Activated CD4-positive, CD25-positive, alpha-beta regulatory T cell (primary cell): Measurements from ENCODE around the gene POGK.
"Not testable (repeated sequence)": the region's sequence is repeated elsewhere in the genome, so short reads cannot be mapped to it uniquely, and the experiment has no call there.

Source experiments
- DNase-seq, 4 experiments: peaks; one replicate each; lab custom pipeline; 2025; lab: John Stamatoyannopoulos, UW

The POGK gene, protein sequence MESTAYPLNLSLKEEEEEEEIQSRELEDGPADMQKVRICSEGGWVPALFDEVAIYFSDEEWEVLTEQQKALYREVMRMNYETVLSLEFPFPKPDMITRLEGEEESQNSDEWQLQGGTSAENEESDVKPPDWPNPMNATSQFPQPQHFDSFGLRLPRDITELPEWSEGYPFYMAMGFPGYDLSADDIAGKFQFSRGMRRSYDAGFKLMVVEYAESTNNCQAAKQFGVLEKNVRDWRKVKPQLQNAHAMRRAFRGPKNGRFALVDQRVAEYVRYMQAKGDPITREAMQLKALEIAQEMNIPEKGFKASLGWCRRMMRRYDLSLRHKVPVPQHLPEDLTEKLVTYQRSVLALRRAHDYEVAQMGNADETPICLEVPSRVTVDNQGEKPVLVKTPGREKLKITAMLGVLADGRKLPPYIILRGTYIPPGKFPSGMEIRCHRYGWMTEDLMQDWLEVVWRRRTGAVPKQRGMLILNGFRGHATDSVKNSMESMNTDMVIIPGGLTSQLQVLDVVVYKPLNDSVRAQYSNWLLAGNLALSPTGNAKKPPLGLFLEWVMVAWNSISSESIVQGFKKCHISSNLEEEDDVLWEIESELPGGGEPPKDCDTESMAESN

DNA sequence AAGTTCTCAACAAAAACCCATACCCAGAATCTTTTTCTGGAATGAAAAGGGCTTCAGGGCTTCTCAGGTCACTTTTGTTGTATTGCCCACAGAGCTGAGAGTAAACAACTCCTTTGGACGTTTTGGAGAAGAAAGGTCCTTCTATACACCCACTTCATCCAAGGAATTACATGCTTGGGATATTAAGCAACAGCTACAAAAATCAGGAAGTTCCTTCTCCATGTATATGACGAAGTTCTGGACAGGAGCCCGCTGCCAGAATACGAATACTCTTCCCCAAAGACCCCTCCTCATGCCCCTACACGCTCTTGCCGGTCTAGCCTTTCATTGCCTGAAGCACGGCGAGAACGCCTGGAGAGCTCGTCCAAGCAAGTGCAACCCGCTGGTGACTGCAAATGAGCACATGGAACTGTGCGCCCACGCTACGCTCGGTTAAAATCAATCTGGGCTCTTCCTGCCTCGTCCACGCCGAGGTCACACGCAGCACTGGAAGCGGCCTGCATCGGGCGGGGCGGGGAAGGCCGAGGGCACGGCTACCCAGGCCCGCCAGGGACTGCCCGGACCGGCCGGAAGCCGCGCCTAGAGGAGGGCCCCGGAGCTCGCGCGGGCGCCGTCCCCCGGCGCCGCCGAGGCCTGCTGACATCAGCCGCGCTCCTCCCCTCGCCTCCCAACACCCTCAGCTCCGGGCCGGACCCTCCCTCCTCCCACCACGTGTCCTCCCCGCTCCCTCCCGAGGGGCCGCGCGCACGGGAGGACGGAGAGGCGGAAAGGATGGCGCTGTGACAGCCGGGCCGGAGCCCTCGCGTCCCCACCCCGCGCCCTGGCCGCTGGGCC, at the start of gene POGK:
Gene POGK, plus strand, starts transcription at position 710 of the 834 bp plus-strand sequence. CDS start 1,482 bp downstream, outside the sequence.
- peak; percentile 55 to 69 (median 58) for DNase-seq

DNA sequence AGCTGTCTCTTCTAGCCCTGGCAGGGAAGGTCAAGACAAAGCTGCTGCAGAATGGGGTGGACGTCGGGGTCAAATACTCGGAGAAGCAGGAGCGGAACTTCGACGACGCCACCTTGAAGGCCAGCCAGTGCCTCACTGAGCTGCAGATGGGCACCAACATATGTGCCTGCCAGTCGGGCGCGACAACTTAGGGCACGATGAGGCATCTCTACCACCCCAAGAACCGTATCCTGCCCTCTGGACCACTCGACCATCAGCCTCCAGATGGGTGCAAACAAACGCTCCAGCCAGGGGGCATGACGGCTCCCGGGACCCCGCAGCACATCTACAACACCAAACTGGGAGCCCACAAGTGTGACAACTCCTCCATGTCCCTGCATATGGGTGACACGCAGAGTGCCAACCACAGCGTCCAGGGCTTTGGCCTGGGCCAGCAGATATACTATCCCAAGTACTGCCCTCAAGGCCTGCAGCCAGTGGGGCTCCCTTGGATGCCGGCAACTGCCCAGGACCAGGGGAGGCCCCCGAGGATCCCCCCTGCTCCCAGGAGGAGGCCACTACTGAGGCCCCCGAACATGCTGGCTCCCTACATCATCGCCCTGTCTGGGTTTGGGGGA, 42.5 kb upstream of the POGK start:
- no peak for DNase-seq

DNA sequence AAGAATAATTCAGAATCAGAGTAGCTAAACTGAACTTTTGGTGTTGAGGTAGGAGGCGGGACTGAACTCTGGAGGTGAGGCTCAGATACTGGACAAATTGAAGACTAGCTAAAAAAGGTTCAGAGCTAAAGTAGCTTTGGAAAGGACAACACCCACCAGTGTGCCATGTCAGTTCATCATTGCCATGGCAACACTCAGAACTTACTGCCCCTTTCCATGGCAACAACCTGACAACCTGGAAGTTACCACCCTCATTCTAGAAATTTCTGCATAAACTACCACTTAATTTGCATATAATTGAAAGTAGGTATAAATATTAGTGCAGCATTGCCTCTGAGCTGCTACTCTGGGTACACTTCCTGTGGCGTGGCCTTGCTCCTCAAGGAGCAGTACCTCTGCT, 30.3 kb upstream of the POGK start:
- DNase-seq: no peak

DNA sequence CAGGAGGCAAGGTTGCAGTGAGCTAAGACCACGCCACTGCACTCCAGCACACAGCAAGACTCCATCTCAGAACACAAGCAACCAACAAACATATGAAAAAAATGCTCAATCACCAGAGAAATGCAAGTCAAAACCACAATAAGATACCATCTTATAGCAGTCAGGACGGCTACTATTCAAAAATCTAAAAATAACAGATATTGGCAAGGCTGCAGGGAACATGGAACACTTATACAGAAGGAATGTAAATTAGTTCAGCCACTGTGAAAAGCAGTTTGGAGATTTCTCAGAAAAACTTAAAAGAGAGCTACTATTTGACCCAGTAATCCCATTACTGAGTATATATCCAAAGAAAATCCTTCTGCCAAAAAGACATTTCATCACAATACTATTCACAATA, 27.6 kb upstream of the POGK start:
- DNase-seq: no peak

DNA sequence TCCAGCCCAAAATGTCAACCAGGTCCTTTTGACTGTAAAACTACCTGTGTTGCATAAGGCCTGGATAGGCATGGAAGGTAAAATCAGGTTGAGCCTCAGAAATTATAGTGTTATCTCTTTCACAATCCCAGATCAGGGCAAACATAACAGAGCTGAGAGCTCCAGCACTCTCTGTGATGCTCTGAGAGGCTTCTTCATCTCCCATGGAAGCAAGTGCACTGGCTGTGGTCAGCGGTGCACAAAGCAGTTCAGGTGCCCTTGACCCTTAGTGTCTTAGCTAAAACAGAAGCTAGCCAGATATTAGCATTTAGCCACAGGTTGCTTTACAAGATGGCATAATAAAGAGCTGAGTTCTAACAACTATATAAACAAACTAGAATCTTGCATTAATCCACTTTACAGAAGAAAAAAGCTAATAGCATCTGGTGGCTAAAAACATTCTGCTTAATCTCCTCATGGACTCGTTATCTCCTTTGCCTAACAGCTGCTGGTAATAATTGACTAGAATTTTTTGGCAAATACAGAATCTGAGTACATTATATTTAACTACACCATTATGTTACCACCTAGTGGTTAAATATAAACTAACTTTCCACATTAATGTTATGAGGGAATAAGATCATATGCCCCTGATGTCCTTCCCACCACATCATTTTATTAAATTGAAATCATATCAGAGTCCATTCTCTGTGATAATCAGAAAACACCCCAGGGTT, 25.6 kb upstream of the POGK start:
- DNase-seq: no peak

DNA sequence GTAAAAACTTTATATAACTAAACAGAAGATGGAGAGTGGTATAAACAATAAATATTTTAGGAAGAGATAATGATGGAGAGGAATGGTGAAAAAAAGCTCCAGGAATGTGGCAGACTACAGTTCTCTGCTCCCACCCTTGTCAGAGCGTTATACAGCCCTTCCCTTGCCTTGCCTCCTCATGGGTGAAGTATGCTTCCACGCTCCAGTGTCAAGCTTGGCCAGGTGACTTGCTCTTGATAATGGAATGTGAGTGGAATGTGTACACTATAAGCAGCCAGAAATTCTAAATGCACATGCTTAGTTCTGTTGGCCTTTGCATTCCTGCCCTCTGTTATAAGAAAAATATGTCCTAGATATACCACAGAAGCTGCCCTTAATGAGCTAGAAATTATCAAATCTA, 24.7 kb upstream of the POGK start:
- no peak for DNase-seq

DNA sequence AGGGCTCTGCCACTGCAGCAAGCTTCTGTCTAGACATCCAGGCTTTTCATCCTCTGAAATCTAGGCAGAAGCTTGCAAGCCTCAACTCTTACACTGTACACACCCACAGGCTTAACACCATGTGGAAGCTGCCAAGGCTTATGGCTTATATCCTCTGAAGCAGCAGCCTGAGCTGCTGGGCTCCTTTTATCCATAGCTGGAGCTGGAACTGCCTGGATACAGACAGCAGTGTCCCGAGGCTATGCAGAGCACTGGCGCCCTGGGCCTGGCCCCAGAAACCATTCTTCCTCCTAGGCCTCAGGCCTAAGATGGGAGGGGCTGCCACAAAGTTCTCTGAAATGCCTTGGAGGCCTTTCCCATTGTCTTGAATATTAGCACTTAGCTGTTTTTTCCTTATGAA, 19.3 kb upstream of the POGK start:
- no peak for DNase-seq

DNA sequence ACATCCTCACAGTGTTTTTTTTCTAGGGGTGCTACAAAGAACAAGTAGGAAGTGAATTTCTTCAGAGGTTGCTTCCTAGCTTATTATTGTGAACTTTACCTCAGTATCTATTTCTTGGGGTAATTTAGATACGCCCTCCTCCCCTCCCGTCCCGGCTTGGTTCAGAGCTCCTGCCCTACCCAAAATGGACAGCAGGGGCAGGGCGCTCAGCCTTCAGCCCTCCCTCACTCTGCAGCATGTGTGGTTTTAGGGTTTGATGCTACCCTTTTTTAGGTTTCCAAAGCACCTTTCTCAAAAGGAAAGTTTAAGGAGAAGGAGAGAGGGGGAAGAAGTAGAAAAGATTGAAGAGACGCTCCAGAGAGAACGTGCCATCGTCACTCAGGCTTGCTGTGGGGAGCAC, 16.9 kb upstream of the POGK start:
- DNase-seq: no peak

DNA sequence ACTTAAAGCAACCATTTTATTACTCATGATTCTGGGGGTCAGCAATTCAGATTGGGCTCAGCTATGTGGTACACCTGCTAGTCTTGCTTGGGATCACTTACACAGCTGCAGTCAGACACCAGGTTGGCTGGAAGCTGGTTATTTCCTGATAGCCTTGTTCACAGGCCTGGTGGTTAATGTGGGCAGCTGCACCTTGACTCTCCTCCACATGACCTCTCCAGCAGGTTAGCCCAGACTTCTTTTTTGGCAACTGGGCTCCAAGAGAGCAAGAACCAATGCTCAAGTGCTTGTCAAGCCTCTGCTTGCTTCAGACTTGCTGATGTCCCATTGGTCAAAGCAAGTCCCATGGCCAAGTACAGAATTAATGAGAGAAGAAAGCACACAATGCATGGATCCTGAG, 11.8 kb upstream of the POGK start:
- DNase-seq: no peak

DNA sequence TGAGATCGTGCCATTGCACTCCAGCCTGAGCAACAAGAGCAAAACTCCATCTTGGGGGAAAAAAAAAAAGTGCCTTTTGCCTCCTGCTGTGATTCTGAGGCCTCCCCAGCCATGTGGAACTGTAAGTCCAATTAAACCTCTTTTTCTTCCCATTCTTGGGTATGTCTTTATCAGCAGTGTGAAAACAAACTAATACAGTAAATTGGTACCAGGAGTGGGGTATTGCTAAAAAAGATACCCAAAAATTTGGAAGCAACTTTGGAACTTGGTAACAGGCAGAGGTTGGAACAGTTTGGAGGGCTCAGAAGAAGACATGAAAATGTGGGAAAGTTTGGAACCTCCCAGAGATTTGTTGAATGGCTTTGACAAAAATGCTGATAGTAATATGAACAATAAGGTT, 9.5 kb upstream of the POGK start:
- not testable (repeated sequence) for DNase-seq

DNA sequence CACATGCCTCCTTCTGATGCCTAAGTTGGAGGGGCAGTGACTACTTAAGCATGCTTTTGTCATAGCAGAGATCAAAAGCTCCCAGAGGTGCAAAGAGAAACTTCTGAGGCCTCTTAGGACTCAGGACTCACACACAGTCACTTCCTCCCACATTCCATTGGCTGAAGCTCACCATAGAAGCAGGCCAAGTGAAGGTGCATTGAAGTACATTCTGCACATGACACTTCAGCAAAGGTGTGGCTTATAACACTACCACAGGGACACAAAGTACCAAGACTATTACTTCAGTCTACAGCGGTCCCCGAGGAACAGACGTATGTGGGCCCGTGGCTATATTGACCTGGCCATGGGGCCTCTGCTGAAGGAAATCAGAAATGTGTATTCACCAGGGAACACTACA, 2.5 kb upstream of the POGK start:
- DNase-seq: no peak

DNA sequence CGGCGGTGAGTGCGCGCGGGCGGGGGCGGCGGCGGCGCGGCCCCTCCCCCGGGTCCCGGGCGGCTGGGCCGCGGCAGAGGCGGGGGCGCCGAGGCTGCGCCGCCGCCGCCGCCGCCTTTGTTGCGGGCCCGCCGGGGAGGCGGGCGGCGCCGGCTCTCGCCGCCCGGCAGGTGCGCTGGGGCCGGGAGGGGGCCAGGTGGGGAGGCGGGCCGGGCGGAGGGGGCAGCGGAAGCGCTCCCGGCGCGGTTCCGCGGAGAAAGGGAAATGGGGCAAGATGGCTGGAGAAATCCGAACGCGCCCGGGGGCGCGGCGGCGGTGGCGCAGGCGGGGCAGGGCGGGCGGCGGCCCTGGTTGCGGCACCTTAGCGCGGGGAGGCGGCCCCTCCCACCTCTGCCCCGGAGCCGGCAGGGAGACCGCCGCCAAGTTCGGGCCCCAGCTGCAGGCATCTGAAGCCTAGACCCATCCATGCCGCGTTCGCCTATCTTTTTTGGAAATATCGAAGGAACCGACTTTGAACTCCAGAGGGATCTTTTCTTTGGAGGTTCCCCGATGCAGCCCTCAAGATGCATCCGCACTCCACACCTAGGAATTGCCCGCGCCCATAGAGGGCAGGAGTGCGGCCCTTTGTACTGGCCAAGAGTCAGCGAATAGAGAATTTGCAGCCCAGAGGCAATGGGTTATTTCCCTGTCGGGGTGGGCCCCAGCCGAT, 479 bp downstream of the POGK start:
- peak; percentile 23 to 36 (median 30) for DNase-seq

DNA sequence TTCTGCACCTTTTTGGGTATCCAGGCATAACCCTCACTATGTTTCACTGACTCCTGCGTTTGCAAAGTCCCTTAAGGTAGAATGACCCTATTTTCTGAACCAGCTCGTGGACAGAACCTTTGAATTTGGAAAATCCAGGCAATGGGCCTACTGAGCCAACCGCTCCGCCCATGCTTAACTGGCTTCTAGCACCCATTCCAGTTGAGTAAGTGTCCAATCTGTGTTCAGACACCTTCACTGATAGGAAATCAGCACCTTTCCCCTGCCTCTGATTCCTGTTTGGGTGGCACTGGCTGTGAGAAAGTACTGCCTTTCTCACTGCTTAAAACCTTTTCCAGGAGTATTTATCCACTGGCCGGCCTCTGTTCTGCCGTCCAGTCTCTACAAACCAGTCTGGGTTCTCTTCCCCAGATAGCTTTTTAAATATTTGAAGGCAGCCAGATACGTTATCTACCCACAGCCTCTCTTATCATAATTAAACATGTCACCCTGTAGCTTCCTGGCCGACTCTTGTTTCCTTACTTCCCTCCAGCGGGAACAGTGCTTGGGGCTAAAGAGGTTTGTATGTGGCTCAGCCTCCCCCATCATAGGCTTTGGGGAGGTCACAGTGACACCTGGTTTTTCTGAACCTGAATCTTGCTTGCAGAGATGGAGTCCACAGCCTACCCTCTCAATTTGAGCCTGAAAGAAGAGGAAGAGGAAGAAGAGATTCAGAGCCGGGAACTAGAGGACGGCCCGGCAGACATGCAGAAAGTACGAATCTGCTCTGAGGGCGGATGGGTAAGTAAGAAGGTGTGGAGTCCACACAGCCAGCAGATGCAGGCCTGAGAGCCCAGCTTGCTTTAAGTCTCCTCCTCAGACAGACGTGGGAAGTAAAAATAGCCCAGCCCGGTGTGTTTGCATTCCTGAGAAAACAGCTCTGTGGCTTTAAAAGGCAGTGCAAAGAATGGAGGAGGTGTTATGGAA, 1.3 kb downstream of the POGK start:
- DNase-seq: no peak

DNA sequence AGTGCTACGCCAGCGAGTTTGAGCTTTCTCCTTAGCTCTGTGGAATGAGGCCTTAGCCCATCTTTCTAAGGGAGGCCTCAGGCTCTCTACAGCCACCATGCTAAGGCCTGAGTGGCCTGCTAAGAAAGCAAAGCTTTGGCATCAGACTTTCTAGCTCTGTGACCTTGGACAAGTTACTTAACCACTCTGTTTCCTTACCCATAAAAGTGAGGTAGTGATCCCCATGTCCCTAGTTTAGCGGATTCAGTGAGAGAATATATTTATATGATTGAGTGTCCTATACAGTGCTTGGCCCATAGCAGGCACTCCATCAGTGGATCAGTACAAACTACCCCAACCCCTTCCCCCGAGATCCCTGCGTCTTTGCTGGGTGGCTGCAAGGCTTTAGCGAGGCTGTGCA, 4.0 kb downstream of the POGK start:
- DNase-seq: no peak

DNA sequence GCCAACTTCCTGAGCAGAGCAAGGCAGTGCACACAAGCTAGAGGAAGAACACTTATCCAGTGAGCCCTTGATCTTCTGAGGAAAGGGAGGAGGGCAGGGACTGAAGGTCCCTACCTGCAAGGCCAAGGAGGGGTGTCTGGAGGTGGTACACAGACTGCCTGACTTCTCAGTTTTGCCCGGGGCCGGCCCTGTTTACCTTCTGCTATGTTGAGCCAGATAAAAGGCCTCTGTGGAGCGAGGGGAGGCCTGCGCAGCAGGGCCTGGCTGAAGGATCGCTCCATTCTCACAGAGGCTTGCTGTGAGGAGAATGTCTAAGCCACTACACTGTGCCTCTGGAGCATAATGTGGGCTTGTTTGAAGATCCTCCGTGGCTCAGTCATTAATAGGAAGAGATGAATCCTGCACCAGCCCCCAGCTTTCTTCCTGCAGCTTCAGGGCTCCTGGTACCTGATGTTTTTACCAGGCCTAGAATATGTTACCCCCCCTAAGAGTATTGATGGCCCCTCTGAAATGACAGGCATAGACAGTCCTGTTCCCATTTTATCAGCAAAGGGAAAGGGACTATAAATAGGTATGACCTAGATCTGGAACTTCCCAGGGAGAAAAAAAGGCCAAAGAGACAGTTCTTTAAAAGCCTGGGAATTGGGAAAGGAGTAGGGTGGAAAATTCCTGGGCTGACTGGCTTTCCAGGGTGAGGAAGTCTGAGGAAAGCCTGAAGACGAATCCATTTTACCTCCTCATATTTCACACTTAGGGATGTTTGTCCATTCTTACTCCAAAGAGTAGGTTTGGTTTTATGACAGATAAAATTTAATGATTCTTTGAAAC, 4.7 kb downstream of the POGK start:
- no peak for DNase-seq

DNA sequence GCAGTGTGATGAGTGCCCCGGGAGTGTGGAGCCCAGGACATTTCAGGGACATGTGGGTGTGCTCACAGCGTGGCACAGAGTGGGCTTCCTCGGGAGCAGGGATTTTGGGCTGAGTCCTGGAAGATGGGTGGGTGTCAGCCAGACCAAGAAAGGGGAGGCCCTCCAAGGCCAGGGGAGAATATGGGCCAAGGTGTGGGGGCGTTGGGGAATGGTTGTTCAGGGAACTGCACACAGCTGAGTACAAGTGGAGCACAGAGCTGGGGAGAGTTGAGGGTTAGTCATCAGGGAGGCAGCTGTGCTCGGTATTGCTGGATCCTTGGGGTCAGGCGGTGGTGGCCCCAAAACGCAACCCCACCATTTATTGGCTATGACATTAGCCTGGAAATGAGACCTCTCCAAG, 5.5 kb downstream of the POGK start:
- no peak for DNase-seq

DNA sequence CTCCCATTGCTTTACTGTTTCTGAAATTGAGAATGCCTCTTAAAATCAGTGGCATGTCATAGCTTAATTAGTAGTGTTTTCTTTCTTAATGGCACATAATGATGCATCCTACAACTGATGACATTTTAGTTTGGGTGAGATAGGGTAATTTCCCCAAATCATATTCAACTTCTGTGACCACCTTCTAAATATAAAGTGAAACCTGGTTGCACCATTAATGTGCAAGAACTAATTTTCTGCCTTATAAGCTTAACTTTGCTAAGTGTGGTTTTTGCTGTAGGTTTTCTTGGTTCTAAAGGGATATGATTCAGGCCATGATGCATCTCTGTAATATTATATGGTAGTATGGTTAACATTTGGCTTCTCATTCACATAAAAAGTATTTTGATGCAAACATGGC, 8.9 kb downstream of the POGK start:
- DNase-seq: no peak

DNA sequence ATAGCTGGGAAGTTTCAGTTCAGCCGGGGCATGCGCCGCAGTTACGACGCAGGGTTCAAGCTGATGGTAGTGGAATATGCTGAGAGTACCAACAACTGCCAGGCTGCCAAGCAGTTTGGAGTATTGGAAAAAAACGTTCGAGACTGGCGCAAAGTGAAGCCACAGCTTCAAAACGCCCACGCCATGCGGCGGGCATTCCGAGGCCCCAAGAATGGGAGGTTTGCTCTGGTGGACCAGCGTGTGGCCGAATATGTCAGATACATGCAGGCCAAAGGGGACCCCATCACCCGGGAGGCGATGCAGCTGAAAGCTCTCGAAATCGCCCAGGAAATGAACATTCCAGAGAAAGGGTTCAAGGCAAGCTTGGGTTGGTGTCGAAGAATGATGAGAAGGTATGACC, 9.9 kb downstream of the POGK start:
- DNase-seq: no peak

DNA sequence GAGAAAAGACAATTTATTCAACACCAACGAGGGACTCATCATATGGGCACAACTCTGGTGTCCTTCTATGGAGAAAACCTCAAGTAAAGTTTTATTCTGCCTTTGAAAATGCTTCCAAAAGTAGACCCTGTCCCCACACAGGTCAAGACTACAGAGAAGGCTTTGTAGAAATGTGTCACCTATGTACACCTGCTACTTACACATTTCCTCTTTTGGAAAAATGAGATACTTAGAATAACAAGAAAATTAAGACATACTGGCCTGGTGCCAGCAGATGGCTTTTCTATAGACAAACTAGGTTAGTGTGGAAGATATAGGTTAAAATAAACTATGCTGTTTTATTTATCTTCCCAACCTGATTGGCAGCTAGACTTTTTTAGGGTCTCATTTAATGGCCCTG, 13.6 kb downstream of the POGK start:
- no peak for DNase-seq
